Lung (tissue), 12 donors: ENCODE data around the gene DDX24. TPM values are rescaled to one million over a fixed set of nuclear protein-coding genes. Genes with fewer than 3 reads are reported as not detected.

ENCODE experiments used
- ATAC-seq: fragments of 200-7000 bp; cut with Tn5 transposase; one replicate; pipeline ENCODE4 v1.9.1; 2020; ENCODE audit warnings: moderate number of reproducible peaks; ENCODE audit not compliant: insufficient read depth, low FRiP score
- DNase-seq, 3 donors: peaks; one replicate each; pipeline ENCODE4 v3.0.0-alpha.2; 2013 to 2017
- H3K27ac ChIP-seq, 2 donors: one replicate each; pipeline ENCODE4 v1.5.1; 2013; ENCODE audit warnings: mild to moderate bottlenecking in 2 of 2, moderate library complexity in 2 of 2, control low read depth in 1 of 2, inconsistent platforms in 1 of 2, low read depth in 1 of 2, low read length in 1 of 2
- H3K27me3 ChIP-seq, 3 donors: one replicate each; pipeline ENCODE4 v1.5.1; 2013; ENCODE audit warnings: low read length in 2 of 3; ENCODE audit not compliant: control insufficient read depth in 3 of 3, insufficient read depth in 3 of 3
- H3K36me3 ChIP-seq, 4 donors: one replicate each; pipeline ENCODE4 v1.5.1; 2013; ENCODE audit warnings: low read length in 4 of 4, mild to moderate bottlenecking in 1 of 4, moderate library complexity in 1 of 4; ENCODE audit not compliant: control insufficient read depth in 4 of 4, insufficient read depth in 4 of 4
- H3K4me1 ChIP-seq, 5 donors: one replicate each; pipeline ENCODE4 v1.5.1; 2013; ENCODE audit warnings: low read length in 5 of 5, mild to moderate bottlenecking in 2 of 5, moderate library complexity in 1 of 5; ENCODE audit not compliant: control insufficient read depth in 5 of 5, insufficient read depth in 5 of 5
- H3K4me3 ChIP-seq: one replicate; pipeline ENCODE4 v1.5.1; 2013; ENCODE audit warnings: mild to moderate bottlenecking, control low read depth, moderate library complexity
- H3K9ac ChIP-seq, 2 donors: one replicate each; pipeline ENCODE4 v1.5.1; 2013; ENCODE audit warnings: low read length in 2 of 2, control low read depth in 1 of 2; ENCODE audit not compliant: insufficient read depth in 1 of 2
- H3K9me3 ChIP-seq, 4 donors: one replicate each; pipeline ENCODE4 v1.5.1; 2013; ENCODE audit warnings: low read length in 3 of 4, mild to moderate bottlenecking in 1 of 4, moderate library complexity in 1 of 4; ENCODE audit not compliant: control insufficient read depth in 4 of 4, insufficient read depth in 3 of 4
- WGBS, 2 donors: extraction: QIAGEN DNeasy Blood & Tissue Kit; methylation state at CpG; one replicate each; pipeline ENCODE4 v1.1.7; 2013; 5-methylcytosine and 5-hydroxymethylcytosine counted together
- polyA plus RNA-seq, 2 donors: library from polyadenylated mRNA; stranded (reverse); fragments of 200-250 nt; gene quantifications; one replicate each; pipeline ENCODE4 v1.2.1, GENCODE V29; 2013
- total RNA-seq, 2 donors: library from RNA; depleted of rRNA in 1 of 2; stranded (reverse); fragments of >200 nt in 1 of 2; gene quantifications; one replicate each; pipeline ENCODE4 v1.2.1, GENCODE V29; 2014 to 2021
- TF ChIP-seq, protein P1 (sequence below): IDR thresholded peaks from 2 replicates; pipeline ENCODE4 v1.5.1; 2012; ENCODE audit warnings: mild to moderate bottlenecking; ENCODE audit errors: control extremely low read depth, extremely low read depth
- donor health status: control.
- donor health status: control.
- donor health status: Bipolar disorder and iron deficiency.
- donor health status: healthy.
- donor health status: DM: yes; HTN: yes; CAD: no.

The DDX24 gene
- total and polyA plus RNA-seq, 4 donors: 78.4 to 138 (median 107) TPM

- TF ChIP-seq, protein P1, sequence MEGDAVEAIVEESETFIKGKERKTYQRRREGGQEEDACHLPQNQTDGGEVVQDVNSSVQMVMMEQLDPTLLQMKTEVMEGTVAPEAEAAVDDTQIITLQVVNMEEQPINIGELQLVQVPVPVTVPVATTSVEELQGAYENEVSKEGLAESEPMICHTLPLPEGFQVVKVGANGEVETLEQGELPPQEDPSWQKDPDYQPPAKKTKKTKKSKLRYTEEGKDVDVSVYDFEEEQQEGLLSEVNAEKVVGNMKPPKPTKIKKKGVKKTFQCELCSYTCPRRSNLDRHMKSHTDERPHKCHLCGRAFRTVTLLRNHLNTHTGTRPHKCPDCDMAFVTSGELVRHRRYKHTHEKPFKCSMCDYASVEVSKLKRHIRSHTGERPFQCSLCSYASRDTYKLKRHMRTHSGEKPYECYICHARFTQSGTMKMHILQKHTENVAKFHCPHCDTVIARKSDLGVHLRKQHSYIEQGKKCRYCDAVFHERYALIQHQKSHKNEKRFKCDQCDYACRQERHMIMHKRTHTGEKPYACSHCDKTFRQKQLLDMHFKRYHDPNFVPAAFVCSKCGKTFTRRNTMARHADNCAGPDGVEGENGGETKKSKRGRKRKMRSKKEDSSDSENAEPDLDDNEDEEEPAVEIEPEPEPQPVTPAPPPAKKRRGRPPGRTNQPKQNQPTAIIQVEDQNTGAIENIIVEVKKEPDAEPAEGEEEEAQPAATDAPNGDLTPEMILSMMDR: no peak
- Histone ChIP-seq H3K27me3 (no peaks in the 10 kb centered on the region), H3K36me3 (peaks cover 0 to 6% (median 0%) of the 10 kb centered on the region in 4 donors), H3K4me3 (no peak overlapping the region), H3K9ac (no peak overlapping the region), H3K4me1 (peaks cover 0 to 2% (median 0%) of the 10 kb centered on the region in 5 donors), H3K9me3 (peaks cover 0 to 10% (median 3%) of the 10 kb centered on the region in 4 donors), H3K27ac (no peak overlapping the region)
- ATAC-seq (no peak), DNase-seq (peak in 1 of 3 donors; percentile 9)
- 93 to 95% methylated on average over 9 of the region's 9 CpGs for WGBS, 2 donors
These were observed 42.3 kb upstream of the DDX24 start for GRCh38 chr14:94123296-94123695.

GRCh38 chr14:94122438-94122837 lies 41.4 kb upstream of the DDX24 start:
- peaks cover 0 to 6% (median 0%) of the 10 kb centered on the region in 4 donors for H3K36me3 ChIP-seq
- H3K27me3 ChIP-seq: no peaks in the 10 kb centered on the region
- TF ChIP-seq, protein P1: no peak
- no peak overlapping the region for H3K27ac ChIP-seq
- peaks cover 0 to 10% (median 3%) of the 10 kb centered on the region in 4 donors for H3K9me3 ChIP-seq
- peaks cover 0 to 2% (median 0%) of the 10 kb centered on the region in 5 donors for H3K4me1 ChIP-seq
- WGBS, 2 donors: 64 to 86% methylated on average over 3 of the region's 3 CpGs
- ATAC-seq (no peak), DNase-seq (peak in 1 of 3 donors; percentile 2)
- no peak overlapping the region for H3K9ac ChIP-seq
- no peak overlapping the region for H3K4me3 ChIP-seq

GRCh38 chr14:94121485-94121884 lies 40.5 kb upstream of the DDX24 start:
- no peaks in the 10 kb centered on the region for H3K27me3 ChIP-seq
- H3K36me3 ChIP-seq: no peaks in the 10 kb centered on the region
- H3K27ac ChIP-seq: no peak overlapping the region
- TF ChIP-seq, protein P1: no peak
- WGBS, 2 donors: 57 to 58% methylated on average over 3 of the region's 3 CpGs
- H3K9me3 ChIP-seq: peaks cover 0 to 10% (median 3%) of the 10 kb centered on the region in 4 donors
- no peak for ATAC-seq
- H3K9ac ChIP-seq: no peak overlapping the region
- H3K4me1 ChIP-seq: no peaks in the 10 kb centered on the region
- DNase-seq: peak in 1 of 3 donors; percentile 2
- no peak overlapping the region for H3K4me3 ChIP-seq
